ENCODE results near the gene SUFU.
A peak's percentile ranks its signal among the peaks of the same experiment; 100 is the strongest.

SUFU gene

GRCh38 chr10:102601639-102602038, 97.9 kb downstream of the SUFU start:
- in situ Hi-C loops (cut with HindIII; ENCODE audit: low sequenced_read_pairs) = no loop called here
- TF ChIP-seq, protein P1, sequence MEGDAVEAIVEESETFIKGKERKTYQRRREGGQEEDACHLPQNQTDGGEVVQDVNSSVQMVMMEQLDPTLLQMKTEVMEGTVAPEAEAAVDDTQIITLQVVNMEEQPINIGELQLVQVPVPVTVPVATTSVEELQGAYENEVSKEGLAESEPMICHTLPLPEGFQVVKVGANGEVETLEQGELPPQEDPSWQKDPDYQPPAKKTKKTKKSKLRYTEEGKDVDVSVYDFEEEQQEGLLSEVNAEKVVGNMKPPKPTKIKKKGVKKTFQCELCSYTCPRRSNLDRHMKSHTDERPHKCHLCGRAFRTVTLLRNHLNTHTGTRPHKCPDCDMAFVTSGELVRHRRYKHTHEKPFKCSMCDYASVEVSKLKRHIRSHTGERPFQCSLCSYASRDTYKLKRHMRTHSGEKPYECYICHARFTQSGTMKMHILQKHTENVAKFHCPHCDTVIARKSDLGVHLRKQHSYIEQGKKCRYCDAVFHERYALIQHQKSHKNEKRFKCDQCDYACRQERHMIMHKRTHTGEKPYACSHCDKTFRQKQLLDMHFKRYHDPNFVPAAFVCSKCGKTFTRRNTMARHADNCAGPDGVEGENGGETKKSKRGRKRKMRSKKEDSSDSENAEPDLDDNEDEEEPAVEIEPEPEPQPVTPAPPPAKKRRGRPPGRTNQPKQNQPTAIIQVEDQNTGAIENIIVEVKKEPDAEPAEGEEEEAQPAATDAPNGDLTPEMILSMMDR (IDR thresholded peaks at IDR 0.05; ENCODE audit: low read depth, low read length) = no peak
- DNase-seq (ENCODE audit: low read depth, low spot score) = no peak
- H3K4me3 ChIP-seq (ENCODE audit: low read depth, low read length) = no peak overlapping the region

DNA sequence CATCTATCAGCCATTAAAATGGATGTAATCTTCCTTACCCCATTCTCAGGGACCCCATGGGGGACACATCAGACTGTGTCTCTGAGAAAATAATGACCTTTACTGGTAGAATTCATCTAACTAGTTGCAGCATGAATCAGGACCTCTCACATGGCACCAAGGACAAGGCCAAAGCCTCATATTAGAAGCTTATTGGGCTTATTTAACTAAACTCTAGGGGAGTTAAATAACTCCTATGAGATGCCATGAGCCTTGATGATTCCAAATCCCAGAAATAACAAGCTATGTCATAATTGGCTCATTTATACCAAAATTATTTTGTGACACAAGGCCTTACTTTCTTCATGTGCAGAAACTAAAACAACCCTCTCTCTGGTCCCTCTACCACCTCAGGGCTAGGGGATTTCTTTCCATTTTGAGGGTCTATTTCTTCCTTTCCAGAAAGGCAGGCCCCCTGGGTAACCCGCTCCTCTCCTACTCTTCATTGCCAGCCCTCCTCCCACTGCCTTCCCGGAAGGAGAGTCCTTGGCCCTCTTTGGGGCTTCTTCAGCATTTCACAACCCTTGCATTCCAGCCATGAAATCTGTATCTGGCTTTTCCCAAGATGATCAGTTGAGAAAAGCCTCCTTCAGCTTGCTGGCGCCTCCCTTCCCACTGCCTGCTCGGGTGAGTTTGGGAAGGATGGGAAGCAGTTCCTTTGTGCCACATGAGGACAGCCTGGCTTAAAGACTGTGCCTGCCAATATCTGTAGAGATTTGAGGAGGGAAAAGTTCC, 98.7 kb downstream of the SUFU start:
- DNase-seq (ENCODE audit: low read depth, low spot score) = no peak
- TF ChIP-seq, protein P1 (IDR thresholded peaks at IDR 0.05; ENCODE audit: low read depth, low read length) = no peak
- in situ Hi-C loops (cut with HindIII; ENCODE audit: low sequenced_read_pairs) = no loop called here
- H3K4me3 ChIP-seq (ENCODE audit: low read depth, low read length) = no peak overlapping the region

DNA sequence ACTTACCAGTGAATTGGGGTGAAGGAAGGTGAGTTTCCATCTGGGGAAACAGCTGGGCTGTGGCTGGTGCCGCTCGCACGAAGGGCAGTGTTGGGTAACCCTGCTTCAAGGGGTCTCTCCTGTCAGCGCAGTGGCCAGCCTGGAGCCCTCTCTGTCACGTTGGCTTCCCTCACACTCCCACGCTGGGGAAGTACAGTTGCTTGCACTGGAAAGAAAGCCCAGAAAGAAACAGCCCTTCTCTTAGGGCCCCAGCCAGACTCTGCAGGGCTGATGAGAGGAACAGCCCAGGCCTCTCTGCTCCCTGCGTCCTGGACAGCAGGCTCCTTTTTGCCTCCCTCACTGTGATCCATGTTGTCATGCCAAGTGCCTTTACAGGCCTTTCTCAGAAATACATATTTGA, 100.2 kb downstream of the SUFU start:
- TF ChIP-seq, protein P1 (IDR thresholded peaks at IDR 0.05; ENCODE audit: low read depth, low read length) = no peak
- in situ Hi-C loops (cut with HindIII; ENCODE audit: low sequenced_read_pairs) = no loop called here
- no peak overlapping the region for H3K4me3 ChIP-seq (ENCODE audit: low read depth, low read length)
- DNase-seq (ENCODE audit: low read depth, low spot score) = no peak

GRCh38 chr10:102604439-102604841, 100.7 kb downstream of the SUFU start:
- in situ Hi-C loops (cut with HindIII; ENCODE audit: low sequenced_read_pairs) = no loop called here
- H3K4me3 ChIP-seq (ENCODE audit: low read depth, low read length) = no peak overlapping the region
- TF ChIP-seq, protein P1 (IDR thresholded peaks at IDR 0.05; ENCODE audit: low read depth, low read length) = no peak
- DNase-seq (ENCODE audit: low read depth, low spot score) = peak; percentile 72

DNA sequence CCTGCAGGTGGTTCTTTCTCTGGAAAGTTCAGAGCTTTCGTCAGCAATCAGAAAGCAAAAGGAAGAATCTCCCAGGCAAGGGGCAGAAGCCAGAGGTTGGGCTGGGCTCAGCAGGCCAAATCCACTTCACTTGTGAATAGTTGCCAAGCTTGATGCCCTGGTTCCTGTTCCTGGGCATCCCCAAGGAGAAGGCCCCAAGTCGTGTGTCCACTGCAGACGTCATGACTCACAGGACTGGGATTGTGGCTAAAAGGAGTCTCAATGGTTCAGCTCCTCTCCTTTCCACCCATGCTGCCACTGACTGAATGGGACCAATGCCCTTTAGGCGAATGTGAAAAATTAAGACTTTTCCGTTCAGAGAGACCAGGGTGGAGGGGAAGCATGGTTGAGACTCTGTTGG, 101.9 kb downstream of the SUFU start:
- TF ChIP-seq, protein P1 (IDR thresholded peaks at IDR 0.05; ENCODE audit: low read depth, low read length) = no peak
- in situ Hi-C loops (cut with HindIII; ENCODE audit: low sequenced_read_pairs) = no loop called here
- peak; percentile 16 for DNase-seq (ENCODE audit: low read depth, low spot score)
- no peak overlapping the region for H3K4me3 ChIP-seq (ENCODE audit: low read depth, low read length)

DNA sequence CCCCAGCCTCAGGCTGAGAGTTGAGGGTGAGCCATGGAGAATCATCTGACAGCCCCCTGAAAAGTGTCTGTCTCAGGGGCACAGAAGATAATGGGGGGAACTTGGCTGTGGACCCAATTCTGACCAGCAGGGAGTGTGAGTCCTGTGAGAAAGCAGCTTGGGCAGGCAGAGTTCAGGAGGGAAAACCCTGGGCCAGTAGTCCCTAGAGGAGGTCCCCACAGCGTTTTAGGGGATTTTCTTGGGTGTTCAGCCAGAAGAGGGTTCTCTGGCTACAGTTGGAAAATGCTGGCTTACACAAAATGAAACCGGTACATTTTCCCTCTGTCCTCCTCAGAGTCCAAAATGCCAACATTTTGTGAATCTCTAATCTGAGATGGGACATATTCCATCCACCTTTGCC, 104.7 kb downstream of the SUFU start:
- in situ Hi-C loops (cut with HindIII; ENCODE audit: low sequenced_read_pairs) = no loop called here
- TF ChIP-seq, protein P1 (IDR thresholded peaks at IDR 0.05; ENCODE audit: low read depth, low read length) = no peak
- no peak for DNase-seq (ENCODE audit: low read depth, low spot score)

More for the DNA sequence above, 104.7 kb downstream of the SUFU start:
- no peak overlapping the region for H3K4me3 ChIP-seq (ENCODE audit: low read depth, low read length)

All from astrocyte of the spinal cord (primary cell).